ENCODE results near the gene AP3S2.
A peak's percentile ranks its signal among the peaks of the same experiment; 100 is the strongest.
"Not testable (repeated sequence)": the region's sequence is repeated elsewhere in the genome, so short reads cannot be mapped to it uniquely, and the experiment has no call there.

The AP3S2 gene

GRCh38 chr15:89797678-89798201 lies 96.1 kb downstream of the AP3S2 start:
- no peak for DNase-seq

- no peak for DNase-seq
These were observed 97.8 kb downstream of the AP3S2 start for GRCh38 chr15:89795996-89796395.

- DNase-seq, result no peak
These were observed 99.1 kb downstream of the AP3S2 start for GRCh38 chr15:89794627-89795241.

DNA sequence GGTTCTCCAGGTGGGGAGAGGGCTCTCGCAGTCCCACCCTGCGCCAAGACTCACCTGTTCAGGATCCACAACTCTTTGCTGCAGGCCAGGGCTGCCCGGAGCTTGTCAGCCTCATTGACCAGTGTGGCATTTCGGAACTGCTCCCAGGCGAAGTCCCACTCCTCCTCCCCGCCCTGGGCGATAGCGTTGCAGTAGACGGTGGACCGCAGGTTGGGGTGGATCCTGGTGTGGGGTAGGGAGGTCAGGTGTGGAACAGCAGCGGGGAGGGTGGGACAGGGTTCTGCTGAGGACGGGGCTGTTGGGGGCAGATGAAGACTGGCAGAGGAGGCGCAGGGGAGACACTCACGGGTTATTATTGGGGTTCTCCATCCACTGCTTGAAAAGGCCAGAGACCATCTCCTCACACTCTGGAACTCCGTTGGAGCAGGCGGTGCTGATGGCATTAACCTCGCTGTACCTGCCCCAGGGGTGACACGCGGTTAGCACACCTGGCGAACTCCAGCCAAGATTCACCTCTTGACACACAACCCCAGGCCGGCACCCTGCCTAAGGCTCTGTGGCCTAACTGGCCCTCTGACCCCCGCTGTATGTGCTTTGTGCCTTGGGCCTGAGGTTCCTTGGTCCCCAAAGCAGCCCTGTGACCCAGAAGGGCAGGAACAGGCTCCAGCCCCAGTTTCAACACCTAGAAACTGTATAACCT lies 101.5 kb downstream of the AP3S2 start:
- DNase-seq, result no peak

DNA sequence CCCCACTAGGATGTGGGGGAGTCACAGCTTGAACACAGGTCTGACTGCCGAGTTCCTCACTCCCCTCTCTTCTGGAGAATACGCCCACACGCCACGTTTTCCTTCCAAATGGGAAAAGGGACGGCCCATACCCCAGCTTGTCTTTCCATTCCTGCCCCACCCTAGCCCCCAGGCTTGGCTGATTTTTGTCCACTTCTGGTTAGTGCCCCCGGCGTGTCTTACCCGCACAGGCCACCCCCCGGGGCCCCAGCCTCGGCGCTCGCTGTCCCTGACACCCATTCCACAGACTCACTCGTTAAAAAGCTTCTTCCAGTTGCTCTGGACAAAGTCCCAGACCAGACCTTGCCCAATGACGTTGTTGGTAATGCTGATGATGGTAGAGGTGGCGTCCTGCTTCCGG lies 103.1 kb downstream of the AP3S2 start:
- DNase-seq, result no peak

GRCh38 chr15:89790206-89790605 lies 103.6 kb downstream of the AP3S2 start:
- DNase-seq, result no peak

- not testable (repeated sequence) for DNase-seq
These were observed 105.2 kb downstream of the AP3S2 start for GRCh38 chr15:89788585-89788984.

- DNase-seq, result no peak
These were observed 105.8 kb downstream of the AP3S2 start for GRCh38 chr15:89787944-89788343.

DNA sequence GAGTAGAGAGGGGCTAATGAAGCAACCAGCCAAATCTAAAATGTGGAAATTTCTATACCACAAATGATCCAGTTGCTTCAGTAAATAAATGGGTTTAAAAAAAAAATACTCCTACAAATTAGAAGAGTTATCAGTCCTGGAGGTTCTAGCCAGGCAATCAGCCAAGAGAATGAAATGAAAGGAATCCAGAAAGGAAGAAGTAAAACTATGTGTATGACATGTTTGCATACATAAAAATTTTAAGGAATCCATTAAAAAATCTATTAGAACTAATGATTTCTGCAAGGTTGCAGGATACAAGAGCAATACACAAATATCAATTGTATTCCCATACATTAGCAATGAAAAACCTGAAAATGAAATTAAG lies 108.0 kb downstream of the AP3S2 start:
- DNase-seq, result no peak

DNA sequence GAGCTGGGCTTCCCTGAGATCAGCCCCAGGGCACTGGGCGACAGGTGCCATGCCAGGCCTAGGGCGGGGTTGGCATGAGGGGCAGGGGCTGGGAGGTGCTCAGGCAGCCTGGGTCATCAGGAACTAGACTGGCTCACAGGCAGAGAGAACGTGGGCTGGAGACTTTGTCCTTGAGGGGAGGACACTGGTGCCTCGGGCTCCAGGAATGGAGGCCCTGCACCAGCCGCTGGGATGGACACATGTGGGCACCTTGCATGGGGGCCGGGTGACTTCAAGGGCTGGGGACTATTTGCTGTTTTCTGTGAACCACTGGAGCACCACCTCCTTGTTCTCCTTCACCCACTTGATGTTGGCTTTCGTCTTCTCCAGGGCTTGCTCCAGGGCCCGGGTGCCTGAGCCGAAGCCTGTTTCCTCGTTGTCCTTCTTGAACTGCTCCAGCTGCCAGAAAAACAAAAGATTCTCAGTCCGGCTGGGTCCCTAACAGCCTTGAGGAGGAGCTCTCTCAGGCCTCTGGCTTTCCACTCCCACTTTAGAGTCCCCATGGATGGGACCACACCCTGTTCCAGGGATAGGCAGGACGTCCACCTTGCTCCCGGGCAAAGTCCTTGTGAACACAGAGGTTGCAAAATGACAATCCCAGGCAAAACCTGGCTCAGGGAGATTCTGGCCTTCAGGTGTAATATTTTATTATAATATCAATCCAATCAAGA lies 108.6 kb downstream of the AP3S2 start:
- no peak for DNase-seq

DNA sequence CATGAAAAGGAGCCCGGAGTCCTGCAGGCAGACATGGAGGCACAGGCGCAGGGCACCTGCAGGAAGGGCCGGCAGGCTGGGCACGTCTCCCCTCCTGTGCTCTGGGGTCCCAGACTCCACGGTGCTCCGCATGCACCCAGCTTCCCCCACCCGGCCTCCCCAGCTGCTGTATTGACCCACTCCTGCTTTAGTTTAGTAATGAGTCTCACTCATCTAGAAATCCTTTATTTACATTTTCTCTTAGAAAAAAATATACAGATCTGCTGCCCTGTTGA lies 109.2 kb downstream of the AP3S2 start:
- no peak for DNase-seq

GRCh38 chr15:89783861-89784685 lies 109.7 kb downstream of the AP3S2 start:
- DNase-seq, result no peak

DNA sequence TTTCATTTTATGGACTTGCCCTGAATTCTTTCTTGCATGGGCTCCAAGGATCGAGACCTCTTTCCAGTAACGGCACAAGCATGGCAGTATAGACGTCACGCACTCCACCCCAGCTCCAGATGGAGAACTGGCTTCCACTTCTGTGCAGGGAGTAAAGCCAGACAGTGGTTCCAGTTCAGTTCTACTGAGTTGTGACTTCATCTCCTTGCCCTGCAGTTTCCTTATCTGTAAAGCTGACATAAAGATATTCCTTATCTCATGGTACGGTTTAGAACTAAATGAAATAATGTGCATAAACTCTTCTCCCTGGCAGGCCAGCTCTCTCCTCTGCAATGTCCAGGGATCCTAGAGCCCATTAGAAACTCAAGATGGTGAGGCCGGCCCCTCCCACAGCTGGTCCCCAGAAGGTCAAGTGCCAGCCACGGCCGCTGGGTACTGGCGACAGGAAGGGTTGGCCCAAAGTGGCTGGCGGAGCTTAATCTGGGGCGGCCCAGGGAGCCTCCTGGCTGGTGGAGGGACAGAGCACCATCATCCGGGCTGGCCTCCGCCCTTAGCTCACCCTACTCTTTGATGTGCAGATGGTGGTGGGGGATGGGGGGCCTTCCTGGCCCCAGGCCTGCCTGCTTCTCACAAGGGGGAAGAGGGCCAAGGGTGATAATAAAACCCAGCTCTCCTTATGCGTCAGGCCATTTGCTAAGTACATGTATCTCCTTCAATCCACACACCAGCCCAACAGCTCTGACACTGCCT lies 110.5 kb downstream of the AP3S2 start:
- DNase-seq, result no peak

DNA sequence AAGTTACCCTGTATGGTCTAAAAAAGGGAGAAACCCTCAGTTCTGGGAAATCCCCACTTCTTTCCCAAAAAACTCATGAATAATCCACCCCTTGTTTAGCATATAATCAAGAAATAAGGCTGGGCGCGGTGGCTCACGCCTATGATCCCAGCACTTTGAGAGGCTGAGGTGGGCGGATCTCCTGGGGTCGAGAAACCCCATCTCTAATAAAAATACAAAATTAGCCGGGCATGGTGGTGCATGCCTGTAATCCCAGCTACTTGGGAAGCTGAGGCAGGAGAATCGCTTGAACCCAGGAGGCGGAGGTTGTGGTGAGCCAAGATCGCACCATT lies 111.2 kb downstream of the AP3S2 start:
- DNase-seq, result not testable (repeated sequence)

GRCh38 chr15:89781891-89782618 lies 111.7 kb downstream of the AP3S2 start:
- no peak for DNase-seq

GRCh38 chr15:89781055-89781454 lies 112.7 kb downstream of the AP3S2 start:
- DNase-seq, result peak; percentile 48

DNA sequence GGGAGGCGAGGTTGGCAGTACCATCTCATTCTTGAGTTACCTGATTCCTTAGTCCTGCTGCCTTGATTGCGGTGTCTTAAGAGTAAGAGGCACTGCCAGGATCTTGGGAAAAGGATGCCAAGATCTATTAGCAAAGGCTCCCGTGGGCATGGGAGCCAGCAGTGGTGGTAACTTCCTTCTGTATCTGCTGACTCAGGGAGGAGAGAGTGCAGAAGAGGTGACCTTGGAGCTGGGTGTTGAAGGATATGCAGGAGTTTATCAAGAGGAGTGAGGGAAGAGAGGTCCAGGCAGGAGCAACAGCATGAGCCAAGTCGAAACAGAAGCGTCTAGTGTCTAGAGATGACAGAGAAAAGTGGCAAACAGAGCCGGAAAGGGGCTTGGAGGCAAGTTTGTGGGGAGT lies 113.2 kb downstream of the AP3S2 start:
- no peak for DNase-seq

All from SIG-M5 (cell line).